Astrocyte of the spinal cord (primary cell): Measurements from ENCODE around the gene B9D2.
"Not testable (repeated sequence)": the region's sequence is repeated elsewhere in the genome, so short reads cannot be mapped to it uniquely, and the experiment has no call there.

Experiments
- DNase-seq: peaks from one replicate; pipeline ENCODE4 v3.0.0; 2011; ENCODE audit warnings: low read depth, low spot score
- H3K4me3 ChIP-seq: 2 replicates; pipeline ENCODE4 v1.5.1; 2011; ENCODE audit warnings: low read depth, mild to moderate bottlenecking, low read length, moderate library complexity
- CTCF ChIP-seq: IDR thresholded peaks from 2 replicates; pipeline ENCODE4 v1.5.1; 2012; ENCODE audit warnings: low read depth, mild to moderate bottlenecking, low read length, inconsistent platforms
- in situ Hi-C: cut with HindIII; loops from 2 replicates; pipeline ENCODE4 v1.10.0; 2017; ENCODE audit warnings: low sequenced_read_pairs

B9D2 gene

GRCh38 chr19:41351339-41352245 is 12.4 kb downstream of the B9D2 start:
- H3K4me3 ChIP-seq: peak overlapping the region; percentile 85
- TF ChIP-seq CTCF: no peak
- in situ Hi-C loops: no loop called here
- peak; percentile 60 for DNase-seq

GRCh38 chr19:41350735-41351338 is 13.1 kb downstream of the B9D2 start:
- DNase-seq: no peak
- in situ Hi-C loops: no loop called here
- peak overlapping the region; percentile 85 for H3K4me3 ChIP-seq
- no peak for TF ChIP-seq CTCF

GRCh38 chr19:41346916-41347315 is 17.0 kb downstream of the B9D2 start:
- in situ Hi-C loops, H3K4me3 ChIP-seq, DNase-seq: not testable (repeated sequence)

GRCh38 chr19:41344162-41344561 is 19.8 kb downstream of the B9D2 start:
- DNase-seq: no peak
- TF ChIP-seq CTCF: no peak
- in situ Hi-C loops: no loop called here
- H3K4me3 ChIP-seq: no peak overlapping the region

- H3K4me3 ChIP-seq: no peak overlapping the region
- in situ Hi-C loops: no loop called here
- no peak for DNase-seq
- no peak for TF ChIP-seq CTCF
These were observed 22.1 kb downstream of the B9D2 start for GRCh38 chr19:41341669-41342490.

GRCh38 chr19:41339936-41340335 is 24.0 kb downstream of the B9D2 start:
- TF ChIP-seq CTCF: no peak
- no peak overlapping the region for H3K4me3 ChIP-seq
- in situ Hi-C loops: no loop called here
- no peak for DNase-seq
